ENCODE measurements around the gene MEN1. TPM values are rescaled to one million over a fixed set of nuclear protein-coding genes. Genes with fewer than 3 reads are reported as not detected.

MEN1 gene
- total RNA-seq, result 10 to 100 TPM; 25.7 to 46.4 (median 38.0) TPM
- polyA plus RNA-seq, result 10 to 100 TPM; 33.8 to 54.9 TPM
- 28.7 reads per million, percentile 59 among the genes with 10 or more reads in this experiment for total RNA-seq

DNA sequence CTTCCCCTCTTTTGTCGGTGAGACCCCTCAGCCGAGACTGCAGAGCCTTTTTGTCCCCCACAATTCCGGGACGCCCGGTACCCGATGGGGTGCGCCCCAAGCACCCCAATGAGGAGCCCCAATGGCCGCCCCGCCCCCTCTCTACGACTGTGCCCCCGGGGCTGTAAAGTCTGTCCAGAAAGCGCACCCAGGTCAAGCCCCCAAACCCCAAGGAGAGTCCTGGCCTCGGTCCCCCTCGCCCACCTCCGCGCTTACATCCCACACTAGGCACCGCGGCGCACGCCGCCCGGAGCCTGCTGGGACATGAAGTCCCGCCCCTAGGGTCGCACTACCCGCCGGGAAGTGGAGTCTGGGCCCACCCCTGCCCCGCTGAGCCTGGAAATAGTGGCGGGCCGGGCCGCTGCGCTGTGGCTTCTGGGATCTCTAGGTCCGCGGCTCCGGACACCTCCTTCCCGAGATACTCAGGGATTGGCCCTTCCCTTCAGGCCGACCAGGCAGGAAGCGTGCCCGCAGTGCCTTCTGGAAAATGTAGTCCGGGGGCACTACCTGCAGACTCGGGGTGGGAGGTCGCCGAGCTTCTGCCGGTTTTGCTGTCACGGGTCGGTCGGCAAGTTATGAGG, at the start of gene MEN1:
TSS of gene MEN1 (minus strand) at position 281 of the 620 bp plus-strand sequence. CDS start 442 bp downstream, outside the sequence.
- Mint-ChIP-seq H3K4me3 (peak within 1 kb of the TSS; percentile 91 to 98 (median 96)), H3K27me3 (peaks cover 0 to 6% (median 0%) of the 10 kb centered on the region in 5 donors), H3K4me1 (peaks cover 23 to 34% (median 30%) of the 10 kb centered on the region in 7 donors), H3K27ac (peak within 1 kb of the TSS; percentile 88 to 97 (median 94)), H3K36me3 (peaks cover 4 to 17% (median 6%) of the 10 kb centered on the region in 5 donors), H3K9me3 (no peaks in the 10 kb centered on the region)
- H3K4me1 ChIP-seq (ENCODE audit: control insufficient read depth in 2 of 2, insufficient read depth in 2 of 2, low read length in 2 of 2), result peaks cover 7 to 11% of the 10 kb centered on the region in 2 donors
- POLR2A ChIA-PET, result interaction anchor here (0.6 to 4.9 kb wide), 19 partner anchors 8 to 325 kb away, joined by 3 to 56 read pairs (median 4); partner anchors contain the start of genes CDC42BPG, EHD1, FAU and MAJIN
- DNase-seq (peak; percentile 64 to 85 (median 81)), ATAC-seq (peak; percentile 91)
- H3K36me3 ChIP-seq (ENCODE audit: control insufficient read depth in 2 of 3, insufficient read depth in 3 of 3, low read length in 3 of 3), result peaks cover 0 to 31% (median 5%) of the 10 kb centered on the region in 3 experiments
- peak within 1 kb of the TSS; percentile 97 for H3K27ac ChIP-seq (ENCODE audit: low read depth, low read length)
- CTCF ChIA-PET, result interaction anchor here (0.7 to 2.0 kb wide), 4 partner anchors 32 to 205 kb away, joined by 3 to 10 read pairs (median 4); partner anchors contain the start of genes CDC42BPG and SF1
- H3K27me3 ChIP-seq (ENCODE audit: control insufficient read depth in 2 of 2, insufficient read depth in 2 of 2, low read length in 2 of 2), result no peaks in the 10 kb centered on the region
- peak within 1 kb of the TSS; percentile 99 for H3K4me3 ChIP-seq (ENCODE audit: low read length)
- no peaks in the 10 kb centered on the region for H3K9me3 ChIP-seq (ENCODE audit: control insufficient read depth in 2 of 3, low read length in 3 of 3)
- intact Hi-C loops (cut with micrococcal nuclease), result loop anchor here (1.0 to 2.0 kb wide), 7 partner anchors 8 to 114 kb away; partner anchors contain the start of genes SF1 (in 2 of the 2), CDC42BPG (in 1 of the 2), PPP2R5B (in 1 of the 2) and RASGRP2 (in 1 of the 2)

DNA sequence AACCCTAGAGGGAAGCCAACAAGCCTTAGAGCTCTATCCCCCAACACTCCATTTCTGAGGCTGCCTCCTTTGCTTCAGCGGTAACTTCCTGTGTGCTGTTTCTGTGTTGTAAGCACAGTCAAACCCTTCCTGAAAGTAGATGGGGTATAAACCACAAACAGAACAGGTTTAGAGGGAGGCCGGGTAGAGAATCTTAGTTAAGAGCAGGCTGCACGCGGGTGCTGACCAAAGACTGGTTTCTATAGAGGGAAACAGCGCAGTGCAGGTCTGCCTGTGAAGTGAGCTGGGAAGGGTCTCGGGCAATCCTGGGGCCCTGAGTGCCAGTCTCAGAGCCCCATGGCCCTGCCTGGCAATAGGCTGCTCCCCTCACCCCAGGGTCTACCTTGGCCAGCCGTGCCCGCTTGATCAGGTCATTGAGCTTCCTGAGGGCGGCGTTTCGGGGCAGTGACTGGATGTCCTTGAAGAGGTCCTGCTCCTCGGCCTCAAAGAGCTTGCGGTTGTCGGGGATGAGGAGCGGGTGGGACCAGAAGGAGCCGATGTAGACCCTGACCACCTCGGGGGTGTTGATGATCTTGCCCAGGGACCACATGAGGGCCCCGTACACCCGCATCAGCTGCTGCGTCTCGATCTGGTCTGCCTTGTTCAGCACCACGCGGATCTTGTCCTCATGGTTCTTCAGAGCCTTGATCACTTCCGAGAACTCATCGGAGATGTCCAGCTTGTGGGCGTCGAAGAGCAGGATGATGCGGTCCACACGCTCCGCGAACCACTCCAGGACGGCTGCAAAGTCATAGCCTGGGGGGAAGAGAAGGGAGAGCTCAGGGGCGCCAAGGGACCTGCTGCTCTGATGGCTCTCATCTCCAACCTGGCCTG, 49.4 kb upstream of the MEN1 start:
- peaks cover 95 to 96% of the 10 kb centered on the region in 2 donors for H3K4me1 ChIP-seq (ENCODE audit: control insufficient read depth in 2 of 2, insufficient read depth in 2 of 2, low read length in 2 of 2)
- H3K27ac Mint-ChIP-seq, result peak overlapping the region; percentile 87 to 98 (median 96)

DNA sequence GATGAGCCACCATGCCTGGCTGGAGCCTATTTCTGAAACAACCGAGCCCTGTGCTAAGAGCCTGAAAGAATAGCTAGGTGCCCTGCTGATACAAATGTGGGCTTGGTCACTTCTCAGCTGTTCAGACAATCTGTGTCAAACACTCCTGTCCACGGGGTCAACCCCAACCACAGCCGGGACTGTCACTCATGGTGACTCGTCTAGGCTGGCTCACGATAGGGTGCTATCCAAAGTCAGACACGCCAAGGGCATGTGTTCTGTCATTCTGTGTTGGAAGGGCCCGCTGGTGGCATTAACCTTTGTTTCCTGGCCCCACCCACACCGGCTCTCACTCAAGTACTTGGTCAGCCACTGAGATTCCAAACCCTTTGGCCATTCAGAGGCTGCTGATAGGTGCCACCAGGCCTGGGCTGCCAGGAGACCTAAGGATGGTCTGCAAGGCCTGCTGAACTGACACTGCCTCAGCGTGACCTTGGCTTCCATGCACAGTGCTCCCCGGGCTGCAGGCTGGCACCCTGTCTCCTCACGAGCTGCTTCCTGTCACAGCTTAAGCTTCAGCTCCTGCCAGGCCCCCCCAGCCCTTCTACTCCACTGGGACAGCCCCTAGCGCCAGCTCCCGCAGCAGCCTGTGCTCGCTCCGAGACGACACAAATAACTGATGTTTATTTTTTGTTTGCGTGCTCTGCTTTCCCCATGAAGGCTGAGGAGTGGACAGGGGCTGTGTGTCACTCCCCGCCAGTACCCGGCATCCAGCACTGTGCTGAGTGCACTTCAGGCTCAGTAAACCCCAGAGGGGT, 48.3 kb upstream of the MEN1 start:
- peak in 7 of 9 donors; percentile 60 to 77 (median 67) for DNase-seq
- H3K9me3 Mint-ChIP-seq, result peaks cover 0 to 1% (median 0%) of the 10 kb centered on the region in 11 donors

More for the DNA sequence above, 49.4 kb upstream of the MEN1 start:
- Histone ChIP-seq H3K27ac (ENCODE audit: low read depth, low read length) (peak overlapping the region; percentile 74), H3K27me3 (ENCODE audit: control insufficient read depth in 2 of 2, insufficient read depth in 2 of 2, low read length in 2 of 2) (no peaks in the 10 kb centered on the region), H3K9me3 (ENCODE audit: control insufficient read depth in 2 of 3, low read length in 3 of 3) (no peaks in the 10 kb centered on the region), H3K36me3 (ENCODE audit: control insufficient read depth in 2 of 3, insufficient read depth in 3 of 3, low read length in 3 of 3) (peaks cover under 1 to 21% (median 9%) of the 10 kb centered on the region in 3 experiments), H3K4me3 (ENCODE audit: low read length) (peak overlapping the region; percentile 43)
- H3K4me3 Mint-ChIP-seq, result peak overlapping the region; percentile 74 to 91 (median 82)
- ChIA-PET POLR2A (interaction anchor here (0.6 to 29.3 kb wide), 17 partner anchors 4 to 561 kb away, joined by 3 to 1324 read pairs (median 4); partner anchors contain the start of genes CDC42BPG, EHD1, FAU and MRPL49), CTCF (interaction anchor here (0.6 to 29.8 kb wide), 5 partner anchors 9 to 1231 kb away, joined by 4 to 945 read pairs (median 35); partner anchors contain the start of gene EHD1)
- H3K36me3 Mint-ChIP-seq, result peaks cover 0 to 41% (median 11%) of the 10 kb centered on the region in 5 donors
- H3K27me3 Mint-ChIP-seq, result no peaks in the 10 kb centered on the region
- peaks cover 0 to 1% (median 0%) of the 10 kb centered on the region in 11 donors for H3K9me3 Mint-ChIP-seq
- ATAC-seq (peak; percentile 75), DNase-seq (peak in 8 of 9 donors; percentile 63 to 80 (median 74))
- intact Hi-C loops (cut with micrococcal nuclease), result loop anchor here (1.0 to 5.0 kb wide), 7 partner anchors 8 to 238 kb away; partner anchors contain the start of genes EHD1 (in 2 of the 2), ATG2A (in 1 of the 2) and VPS51 (in 1 of the 2)
- peaks cover 53 to 92% (median 80%) of the 10 kb centered on the region in 7 donors for H3K4me1 Mint-ChIP-seq

DNA sequence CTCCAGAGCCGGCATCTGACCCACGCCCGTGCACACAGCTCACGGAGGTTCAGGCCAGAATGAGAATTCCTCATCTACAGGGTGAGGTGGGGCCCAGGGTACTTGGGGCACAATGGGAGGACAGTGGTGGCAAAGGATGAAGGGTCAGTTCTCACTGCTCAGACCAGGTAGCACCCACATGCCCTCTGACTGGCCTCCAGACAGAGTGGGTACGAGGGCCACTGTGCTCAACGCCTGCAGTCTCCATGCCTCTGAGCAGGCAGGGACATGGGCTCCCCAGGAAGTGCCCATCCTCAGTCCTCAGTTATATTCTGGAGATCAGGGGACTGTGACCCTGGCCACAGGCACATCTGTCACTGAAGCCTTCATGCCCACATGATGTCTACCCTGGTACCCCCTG, 47.1 kb upstream of the MEN1 start:
- no peaks in the 10 kb centered on the region for H3K27me3 Mint-ChIP-seq
- H3K9me3 Mint-ChIP-seq, result peaks cover 0 to 1% (median 0%) of the 10 kb centered on the region in 11 donors
- no peak for ATAC-seq
- Histone ChIP-seq H3K27me3 (ENCODE audit: control insufficient read depth in 2 of 2, insufficient read depth in 2 of 2, low read length in 2 of 2) (no peaks in the 10 kb centered on the region), H3K36me3 (ENCODE audit: control insufficient read depth in 2 of 3, insufficient read depth in 3 of 3, low read length in 3 of 3) (peaks cover 9 to 44% (median 16%) of the 10 kb centered on the region in 3 experiments), H3K27ac (ENCODE audit: low read depth, low read length) (peak overlapping the region; percentile 74), H3K4me3 (ENCODE audit: low read length) (peak overlapping the region; percentile 4), H3K4me1 (ENCODE audit: control insufficient read depth in 2 of 2, insufficient read depth in 2 of 2, low read length in 2 of 2) (peaks cover 95 to 96% of the 10 kb centered on the region in 2 donors), H3K9me3 (ENCODE audit: control insufficient read depth in 2 of 3, low read length in 3 of 3) (no peaks in the 10 kb centered on the region)
- ChIA-PET CTCF (interaction anchor here (14.9 to 29.8 kb wide), 2 partner anchors 7 to 29 kb away, joined by 280 to 945 read pairs; partner anchors contain the start of gene EHD1), POLR2A (interaction anchor here (1.3 to 29.3 kb wide), 5 partner anchors 6 to 83 kb away, joined by 3 to 1324 read pairs (median 457); partner anchors contain the start of genes CDC42BPG, EHD1 and SF1)
- H3K4me3 Mint-ChIP-seq, result peak overlapping the region in 8 of 10 donors; percentile 24 to 91 (median 52)
- peaks cover 51 to 92% (median 86%) of the 10 kb centered on the region in 7 donors for H3K4me1 Mint-ChIP-seq
- peak overlapping the region in 8 of 9 donors; percentile 55 to 98 (median 87) for H3K27ac Mint-ChIP-seq
- DNase-seq, result no peak
- intact Hi-C loops (cut with micrococcal nuclease), result loop anchor here in 1 of 2 donors (5.0 kb wide), 1 partner anchor 240 kb away; the partner anchor contains the start of gene VPS51
- peaks cover 0 to 53% (median 15%) of the 10 kb centered on the region in 5 donors for H3K36me3 Mint-ChIP-seq

More for the DNA sequence above, 48.3 kb upstream of the MEN1 start:
- Histone ChIP-seq H3K4me1 (ENCODE audit: control insufficient read depth in 2 of 2, insufficient read depth in 2 of 2, low read length in 2 of 2) (peaks cover 95 to 96% of the 10 kb centered on the region in 2 donors), H3K27ac (ENCODE audit: low read depth, low read length) (peak overlapping the region; percentile 74), H3K36me3 (ENCODE audit: control insufficient read depth in 2 of 3, insufficient read depth in 3 of 3, low read length in 3 of 3) (peaks cover 9 to 33% (median 16%) of the 10 kb centered on the region in 3 experiments), H3K9me3 (ENCODE audit: control insufficient read depth in 2 of 3, low read length in 3 of 3) (no peaks in the 10 kb centered on the region), H3K27me3 (ENCODE audit: control insufficient read depth in 2 of 2, insufficient read depth in 2 of 2, low read length in 2 of 2) (no peaks in the 10 kb centered on the region), H3K4me3 (ENCODE audit: low read length) (peak overlapping the region; percentile 43)
- Mint-ChIP-seq H3K27me3 (no peaks in the 10 kb centered on the region), H3K4me3 (peak overlapping the region; percentile 74 to 91 (median 82)), H3K27ac (peak overlapping the region; percentile 87 to 98 (median 96)), H3K4me1 (peaks cover 51 to 92% (median 86%) of the 10 kb centered on the region in 7 donors), H3K36me3 (peaks cover 0 to 47% (median 12%) of the 10 kb centered on the region in 5 donors)
- ChIA-PET CTCF (interaction anchor here (0.6 to 29.8 kb wide), 7 partner anchors 8 to 1763 kb away, joined by 3 to 945 read pairs (median 4); partner anchors contain the start of gene EHD1), POLR2A (interaction anchor here (0.7 to 29.3 kb wide), 13 partner anchors 5 to 562 kb away, joined by 3 to 1324 read pairs (median 5); partner anchors contain the start of genes CDC42BPG, EHD1, FAU and MRPL49)
- intact Hi-C loops (cut with micrococcal nuclease), result loop anchor here (1.0 to 5.0 kb wide), 7 partner anchors 7 to 239 kb away; partner anchors contain the start of genes EHD1 (in 2 of the 2), ATG2A (in 1 of the 2) and VPS51 (in 1 of the 2)
- ATAC-seq, result peak; percentile 56
